ENCODE measurements around the gene FIGN.

FIGN gene

GRCh38 chr2:163732727-163733126 is 3.1 kb downstream of the FIGN start:
- no peak for TF ChIP-seq CTCF (IDR thresholded peaks at IDR 0.05; ENCODE audit: low read length)
- no peak for TF ChIP-seq EZH2 (IDR thresholded peaks at IDR 0.05; ENCODE audit: borderline replicate concordance, low read length)
- Histone ChIP-seq H3K27ac (ENCODE audit: low read depth, low read length, poor library complexity, severe bottlenecking) (no peak overlapping the region), H3K9ac (ENCODE audit: low read length) (no peak overlapping the region), H3K36me3 (ENCODE audit: insufficient read depth, low read length) (no peaks in the 10 kb centered on the region), H3K4me1 (ENCODE audit: insufficient read depth, low read length, severe bottlenecking) (no peaks in the 10 kb centered on the region), H3K27me3 (ENCODE audit: insufficient read depth, low read length) (no peaks in the 10 kb centered on the region), H3K79me2 (ENCODE audit: insufficient read depth, low read length) (no peaks in the 10 kb centered on the region), H3K4me2 (ENCODE audit: low read length) (no peak overlapping the region), H3K9me3 (ENCODE audit: low read length) (no peaks in the 10 kb centered on the region), H2AFZ (ENCODE audit: low read length) (no peak overlapping the region), H4K20me1 (ENCODE audit: insufficient read depth, low read length) (no peaks in the 10 kb centered on the region), H3K9me2 (ENCODE audit: low read depth, low read length) (no peaks in the 10 kb centered on the region), H3F3A (ENCODE audit: insufficient read depth, low read length) (no peaks in the 10 kb centered on the region), H3K4me3 (ENCODE audit: low read depth, low read length, poor library complexity, severe bottlenecking) (no peak overlapping the region)

- H3K9me2 ChIP-seq (ENCODE audit: low read depth, low read length) = no peaks in the 10 kb centered on the region
- no peaks in the 10 kb centered on the region for H3F3A ChIP-seq (ENCODE audit: insufficient read depth, low read length)
- H3K79me2 ChIP-seq (ENCODE audit: insufficient read depth, low read length) = no peaks in the 10 kb centered on the region
- no peaks in the 10 kb centered on the region for H3K36me3 ChIP-seq (ENCODE audit: insufficient read depth, low read length)
- H3K9ac ChIP-seq (ENCODE audit: low read length) = no peak overlapping the region
- H2AFZ ChIP-seq (ENCODE audit: low read length) = no peak overlapping the region
- no peak overlapping the region for H3K4me3 ChIP-seq (ENCODE audit: low read depth, low read length, poor library complexity, severe bottlenecking)
- H3K9me3 ChIP-seq (ENCODE audit: low read length) = no peaks in the 10 kb centered on the region
- no peak overlapping the region for H3K27ac ChIP-seq (ENCODE audit: low read depth, low read length, poor library complexity, severe bottlenecking)
- TF ChIP-seq CTCF (IDR thresholded peaks at IDR 0.05; ENCODE audit: low read length) (no peak), EZH2 (IDR thresholded peaks at IDR 0.05; ENCODE audit: borderline replicate concordance, low read length) (no peak)
- no peaks in the 10 kb centered on the region for H3K27me3 ChIP-seq (ENCODE audit: insufficient read depth, low read length)
- no peak overlapping the region for H3K4me2 ChIP-seq (ENCODE audit: low read length)
- H3K4me1 ChIP-seq (ENCODE audit: insufficient read depth, low read length, severe bottlenecking) = no peaks in the 10 kb centered on the region
- H4K20me1 ChIP-seq (ENCODE audit: insufficient read depth, low read length) = no peaks in the 10 kb centered on the region
These were observed 4.1 kb downstream of the FIGN start for GRCh38 chr2:163731735-163732134.

DNA sequence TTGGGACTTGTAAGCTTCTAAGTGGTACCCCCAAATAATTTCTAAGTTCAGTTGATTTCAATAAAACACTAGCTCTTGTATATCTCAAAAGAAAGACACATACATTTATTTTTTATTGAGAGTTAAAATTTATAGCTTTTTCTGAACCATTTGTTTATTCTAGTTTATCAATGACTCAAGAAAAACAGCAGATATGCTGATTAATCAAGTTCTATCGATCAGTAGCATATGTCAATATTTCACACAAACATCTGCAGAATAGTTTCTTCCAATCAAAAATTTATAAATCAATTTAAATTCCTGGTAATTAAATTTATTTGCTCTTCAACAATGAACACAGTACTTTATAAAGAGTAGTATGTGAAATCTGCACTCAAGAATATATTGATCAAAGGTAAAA is 5.3 kb downstream of the FIGN start:
- no peaks in the 10 kb centered on the region for H3K79me2 ChIP-seq (ENCODE audit: insufficient read depth, low read length)
- H3K9ac ChIP-seq (ENCODE audit: low read length) = no peak overlapping the region
- H3K4me3 ChIP-seq (ENCODE audit: low read depth, low read length, poor library complexity, severe bottlenecking) = no peak overlapping the region

More for the DNA sequence above, 5.3 kb downstream of the FIGN start:
- no peaks in the 10 kb centered on the region for H3K36me3 ChIP-seq (ENCODE audit: insufficient read depth, low read length)
- no peaks in the 10 kb centered on the region for H4K20me1 ChIP-seq (ENCODE audit: insufficient read depth, low read length)
- no peak overlapping the region for H3K4me2 ChIP-seq (ENCODE audit: low read length)
- no peak overlapping the region for H2AFZ ChIP-seq (ENCODE audit: low read length)
- no peak overlapping the region for H3K27ac ChIP-seq (ENCODE audit: low read depth, low read length, poor library complexity, severe bottlenecking)
- no peaks in the 10 kb centered on the region for H3K9me2 ChIP-seq (ENCODE audit: low read depth, low read length)
- H3K9me3 ChIP-seq (ENCODE audit: low read length) = no peaks in the 10 kb centered on the region
- no peaks in the 10 kb centered on the region for H3F3A ChIP-seq (ENCODE audit: insufficient read depth, low read length)
- H3K27me3 ChIP-seq (ENCODE audit: insufficient read depth, low read length) = no peaks in the 10 kb centered on the region
- TF ChIP-seq CTCF (IDR thresholded peaks at IDR 0.05; ENCODE audit: low read length) = no peak
- TF ChIP-seq EZH2 (IDR thresholded peaks at IDR 0.05; ENCODE audit: borderline replicate concordance, low read length) = no peak
- no peaks in the 10 kb centered on the region for H3K4me1 ChIP-seq (ENCODE audit: insufficient read depth, low read length, severe bottlenecking)
